ENCODE results near the gene PBXIP1.

GRCh38 chr1:154987326-154987725 lies 31.4 kb upstream of the PBXIP1 start:
- TF ChIP-seq EZH2 (IDR thresholded peaks at IDR 0.05) (no peak), POLR2AphosphoS5 (IDR thresholded peaks at IDR 0.05; ENCODE audit: borderline replicate concordance, low read depth, low read length) (no peak)
